Stimulated activated memory B cell treated with anti-CD40 and anti-IgM and Interleukin-4, amounts not matched to agents 10 μg/mL and 1 μg/mL and 100 μg/mL, for 72 hours (primary cell): ENCODE data around the gene RNASE12.
A peak's percentile ranks its signal among the peaks of the same experiment; 100 is the strongest.

Experiments used
- ATAC-seq: fragments of 150-1000 bp; cut with Tn5 transposase; 2 replicates; pipeline ENCODE4 v1.10.0; 2021
- H3K27ac Mint-ChIP-seq: one replicate; pipeline ENCODE4 v1.8.0; 2022; ENCODE audit warnings: mild to moderate bottlenecking, mixed read lengths
- H3K27me3 Mint-ChIP-seq: one replicate; pipeline ENCODE4 v1.8.0; 2022; ENCODE audit warnings: mixed read lengths
- H3K36me3 Mint-ChIP-seq: one replicate; pipeline ENCODE4 v1.8.0; 2022; ENCODE audit warnings: mixed read lengths
- H3K4me1 Mint-ChIP-seq: one replicate; pipeline ENCODE4 v1.8.0; 2022; ENCODE audit warnings: mixed read lengths
- H3K4me3 Mint-ChIP-seq: one replicate; pipeline ENCODE4 v1.8.0; 2022; ENCODE audit warnings: mild to moderate bottlenecking, moderate library complexity, mixed read lengths
- H3K9me3 Mint-ChIP-seq: one replicate; pipeline ENCODE4 v1.8.0; 2022; ENCODE audit warnings: mixed read lengths

Gene RNASE12

GRCh38 chr14:20591235-20591634 is at the start of gene RNASE12:
TSS of gene RNASE12 (minus strand) at chr14:20591376. CDS start at chr14:20590723, 653 bp downstream.
- Mint-ChIP-seq H3K27me3 (peaks cover 24% of the 10 kb centered on the region), H3K27ac (no peak within 1 kb of the TSS), H3K4me3 (no peak within 1 kb of the TSS), H3K4me1 (no peaks in the 10 kb centered on the region), H3K36me3 (no peaks in the 10 kb centered on the region), H3K9me3 (no peaks in the 10 kb centered on the region)
- ATAC-seq = no peak

- peaks cover 37% of the 10 kb centered on the region for H3K4me1 Mint-ChIP-seq
- peak; percentile 73 for ATAC-seq
- H3K27me3 Mint-ChIP-seq = peaks cover 54% of the 10 kb centered on the region
- H3K4me3 Mint-ChIP-seq = peak overlapping the region; percentile 67
- no peaks in the 10 kb centered on the region for H3K9me3 Mint-ChIP-seq
- H3K36me3 Mint-ChIP-seq = no peaks in the 10 kb centered on the region
- H3K27ac Mint-ChIP-seq = peak overlapping the region; percentile 69
These were observed 41.9 kb upstream of the RNASE12 start for GRCh38 chr14:20632831-20633691.

GRCh38 chr14:20632448-20632830 is 41.3 kb upstream of the RNASE12 start:
- H3K9me3 Mint-ChIP-seq = no peaks in the 10 kb centered on the region
- H3K4me1 Mint-ChIP-seq = peaks cover 38% of the 10 kb centered on the region
- H3K27me3 Mint-ChIP-seq = peaks cover 60% of the 10 kb centered on the region
- H3K36me3 Mint-ChIP-seq = no peaks in the 10 kb centered on the region
- H3K27ac Mint-ChIP-seq = peak overlapping the region; percentile 69
- peak overlapping the region; percentile 67 for H3K4me3 Mint-ChIP-seq
- peak; percentile 67 for ATAC-seq

GRCh38 chr14:20631880-20632389 is 40.8 kb upstream of the RNASE12 start:
- no peaks in the 10 kb centered on the region for H3K9me3 Mint-ChIP-seq
- peak; percentile 10 for ATAC-seq
- H3K27me3 Mint-ChIP-seq = peaks cover 65% of the 10 kb centered on the region
- no peak overlapping the region for H3K27ac Mint-ChIP-seq
- peaks cover 38% of the 10 kb centered on the region for H3K4me1 Mint-ChIP-seq
- H3K36me3 Mint-ChIP-seq = no peaks in the 10 kb centered on the region
- peak overlapping the region; percentile 67 for H3K4me3 Mint-ChIP-seq

- no peak for ATAC-seq
- H3K9me3 Mint-ChIP-seq = no peaks in the 10 kb centered on the region
- H3K36me3 Mint-ChIP-seq = no peaks in the 10 kb centered on the region
- H3K27ac Mint-ChIP-seq = peak overlapping the region; percentile 69
- H3K27me3 Mint-ChIP-seq = peaks cover 63% of the 10 kb centered on the region
- peaks cover 38% of the 10 kb centered on the region for H3K4me1 Mint-ChIP-seq
- H3K4me3 Mint-ChIP-seq = peak overlapping the region; percentile 72
These were observed 40.1 kb upstream of the RNASE12 start for GRCh38 chr14:20631023-20631879.

- peaks cover 62% of the 10 kb centered on the region for H3K27me3 Mint-ChIP-seq
- H3K4me1 Mint-ChIP-seq = peaks cover 41% of the 10 kb centered on the region
- peak overlapping the region; percentile 69 for H3K27ac Mint-ChIP-seq
- no peaks in the 10 kb centered on the region for H3K36me3 Mint-ChIP-seq
- ATAC-seq = peak; percentile 69
- no peaks in the 10 kb centered on the region for H3K9me3 Mint-ChIP-seq
- H3K4me3 Mint-ChIP-seq = peak overlapping the region; percentile 72
These were observed 39.3 kb upstream of the RNASE12 start for GRCh38 chr14:20630340-20631022.

GRCh38 chr14:20628063-20628854 is 37.1 kb upstream of the RNASE12 start:
- no peak for ATAC-seq
- H3K27ac Mint-ChIP-seq = no peak overlapping the region
- peaks cover 59% of the 10 kb centered on the region for H3K27me3 Mint-ChIP-seq
- H3K4me3 Mint-ChIP-seq = no peak overlapping the region
- H3K4me1 Mint-ChIP-seq = peaks cover 61% of the 10 kb centered on the region
- peaks cover 2% of the 10 kb centered on the region for H3K9me3 Mint-ChIP-seq
- H3K36me3 Mint-ChIP-seq = no peaks in the 10 kb centered on the region

- H3K27me3 Mint-ChIP-seq = peaks cover 67% of the 10 kb centered on the region
- no peaks in the 10 kb centered on the region for H3K36me3 Mint-ChIP-seq
- no peak overlapping the region for H3K4me3 Mint-ChIP-seq
- ATAC-seq = no peak
- H3K9me3 Mint-ChIP-seq = peaks cover 2% of the 10 kb centered on the region
- no peak overlapping the region for H3K27ac Mint-ChIP-seq
- peaks cover 61% of the 10 kb centered on the region for H3K4me1 Mint-ChIP-seq
These were observed 36.3 kb upstream of the RNASE12 start for GRCh38 chr14:20627346-20628027.

GRCh38 chr14:20626274-20626673 is 35.1 kb upstream of the RNASE12 start:
- no peak overlapping the region for H3K27ac Mint-ChIP-seq
- H3K9me3 Mint-ChIP-seq = peaks cover 2% of the 10 kb centered on the region
- no peak for ATAC-seq
- H3K4me3 Mint-ChIP-seq = no peak overlapping the region
- peaks cover 58% of the 10 kb centered on the region for H3K4me1 Mint-ChIP-seq
- H3K36me3 Mint-ChIP-seq = no peaks in the 10 kb centered on the region
- H3K27me3 Mint-ChIP-seq = peaks cover 79% of the 10 kb centered on the region

- Mint-ChIP-seq H3K27ac (peak overlapping the region; percentile 27), H3K9me3 (peaks cover 2% of the 10 kb centered on the region), H3K27me3 (peaks cover 69% of the 10 kb centered on the region), H3K4me3 (peak overlapping the region; percentile 65), H3K36me3 (no peaks in the 10 kb centered on the region), H3K4me1 (peaks cover 48% of the 10 kb centered on the region)
- peak; percentile 71 for ATAC-seq
These were observed 33.4 kb upstream of the RNASE12 start for GRCh38 chr14:20624495-20625070.

- Mint-ChIP-seq H3K4me1 (peaks cover 51% of the 10 kb centered on the region), H3K9me3 (peaks cover 2% of the 10 kb centered on the region), H3K27ac (peak overlapping the region; percentile 27), H3K27me3 (peaks cover 67% of the 10 kb centered on the region), H3K4me3 (peak overlapping the region; percentile 25), H3K36me3 (no peaks in the 10 kb centered on the region)
- no peak for ATAC-seq
These were observed 32.6 kb upstream of the RNASE12 start for GRCh38 chr14:20623798-20624197.

GRCh38 chr14:20622816-20623291 is 31.7 kb upstream of the RNASE12 start:
- Mint-ChIP-seq H3K4me3 (peak overlapping the region; percentile 57), H3K9me3 (peaks cover 2% of the 10 kb centered on the region), H3K27ac (peak overlapping the region; percentile 23), H3K27me3 (peaks cover 58% of the 10 kb centered on the region), H3K36me3 (no peaks in the 10 kb centered on the region), H3K4me1 (peaks cover 52% of the 10 kb centered on the region)
- no peak for ATAC-seq

GRCh38 chr14:20620798-20621478 is 29.8 kb upstream of the RNASE12 start:
- peaks cover 2% of the 10 kb centered on the region for H3K9me3 Mint-ChIP-seq
- ATAC-seq = no peak
- H3K36me3 Mint-ChIP-seq = no peaks in the 10 kb centered on the region
- no peak overlapping the region for H3K4me3 Mint-ChIP-seq
- peaks cover 42% of the 10 kb centered on the region for H3K27me3 Mint-ChIP-seq
- H3K4me1 Mint-ChIP-seq = peaks cover 58% of the 10 kb centered on the region
- no peak overlapping the region for H3K27ac Mint-ChIP-seq
